Stimulated activated naive CD4-positive, alpha-beta T cell (primary cell): ENCODE measurements around the gene CINP.

ENCODE experiments used
- DNase-seq, 6 experiments: peaks; one replicate each; lab custom pipeline; 2025; lab: John Stamatoyannopoulos, UW

CINP gene

DNA sequence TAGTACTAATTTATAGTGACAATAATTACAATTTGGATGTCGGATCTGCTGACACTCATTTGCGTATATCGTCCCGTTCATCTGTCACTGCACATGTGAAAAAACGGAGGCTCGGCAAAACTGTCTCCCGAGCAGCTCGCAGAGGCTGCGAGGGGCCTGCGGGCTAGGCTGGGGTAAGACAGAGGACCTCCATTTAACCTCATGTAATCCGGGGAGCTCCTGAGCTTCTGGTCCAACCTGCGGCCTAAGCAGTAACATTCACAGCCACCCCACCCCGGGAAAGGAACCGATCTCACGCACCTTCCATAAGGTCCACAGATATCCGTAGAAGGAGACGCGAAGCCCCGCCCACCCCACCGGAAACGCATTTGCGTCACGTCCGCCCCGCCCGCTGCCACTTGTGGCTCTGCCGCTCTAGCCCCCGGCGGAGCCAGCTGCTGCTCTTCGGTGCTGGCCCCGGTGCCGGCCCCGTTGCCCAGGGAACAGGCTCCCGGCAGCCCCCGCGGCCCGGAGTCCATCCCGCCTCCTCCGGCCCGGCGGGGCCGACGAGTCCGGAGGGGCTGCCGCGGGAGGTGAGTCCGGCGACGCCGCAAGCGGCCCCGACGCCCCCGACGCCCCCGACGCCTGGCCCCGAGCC is at the start of gene CINP, which contains the start of gene TECPR2:
Gene CINP, minus strand, starts transcription at position 346 of the 637 bp plus-strand sequence. Its CDS starts 39 bp downstream, at position 307.
Gene TECPR2, plus strand, starts transcription at position 397 of the 637 bp plus-strand sequence. CDS start 13,781 bp downstream, outside the sequence.
- DNase-seq, result peak; percentile 86 to 94 (median 92)

DNA sequence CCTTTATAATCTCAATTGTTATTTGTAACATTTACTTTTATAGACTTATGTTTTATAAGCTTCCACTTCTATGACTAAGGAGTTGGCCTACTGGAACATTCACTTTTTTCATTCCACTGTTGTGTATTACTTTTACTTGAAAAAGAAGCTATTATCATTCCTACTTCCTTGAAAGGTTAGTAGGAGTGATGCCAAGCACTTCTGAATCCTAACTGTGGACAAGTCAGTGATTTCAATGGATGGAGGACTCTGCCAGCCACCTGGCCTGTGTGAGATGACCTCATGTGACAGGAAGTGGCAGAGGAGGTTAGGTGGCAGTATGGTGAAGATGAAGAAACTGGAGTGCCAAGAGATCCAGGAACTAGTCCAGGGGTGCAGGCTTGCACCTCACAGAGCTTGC is 46.0 kb upstream of the CINP start:
- no peak for DNase-seq

- DNase-seq, result no peak
Measured at GRCh38 chr14:102407258-102407657, 44.6 kb upstream of the CINP start.

- DNase-seq, result no peak
Measured at GRCh38 chr14:102403028-102403427, 40.3 kb upstream of the CINP start.

- DNase-seq, result no peak
Measured at GRCh38 chr14:102396521-102396920, 33.8 kb upstream of the CINP start.

DNA sequence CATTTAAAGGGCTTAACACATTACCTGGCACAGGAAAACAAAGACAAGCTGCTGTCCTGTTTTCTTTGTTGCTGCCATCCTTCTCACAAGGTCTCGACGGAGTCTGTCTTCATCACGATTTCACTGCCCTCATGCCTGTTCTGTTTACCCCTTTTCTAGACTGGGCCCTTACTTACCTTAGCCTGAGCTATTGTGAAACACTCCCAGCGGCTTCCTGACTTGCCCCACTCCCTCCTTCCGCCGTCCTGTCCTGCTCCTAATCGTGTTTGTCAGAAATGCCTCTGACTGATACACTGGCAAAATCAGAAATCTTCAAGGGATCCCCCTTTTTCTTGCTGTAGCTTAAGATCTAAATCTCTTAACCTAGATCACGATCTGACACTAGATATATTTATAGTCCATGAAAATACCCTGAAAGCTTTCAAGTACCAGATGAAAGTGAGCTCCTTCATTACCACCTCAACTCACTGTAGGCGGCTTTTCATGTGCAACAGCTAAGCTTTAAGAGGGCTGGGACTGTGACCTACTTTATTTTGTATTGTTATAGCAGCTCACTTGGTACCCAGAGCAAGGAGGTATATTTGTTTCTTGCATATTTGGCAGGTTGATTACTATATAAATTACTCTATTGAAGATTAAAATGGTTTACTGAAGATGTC is 32.2 kb upstream of the CINP start:
- DNase-seq, result peak in 3 of 6 experiments; percentile 4 to 47 (median 39)

DNA sequence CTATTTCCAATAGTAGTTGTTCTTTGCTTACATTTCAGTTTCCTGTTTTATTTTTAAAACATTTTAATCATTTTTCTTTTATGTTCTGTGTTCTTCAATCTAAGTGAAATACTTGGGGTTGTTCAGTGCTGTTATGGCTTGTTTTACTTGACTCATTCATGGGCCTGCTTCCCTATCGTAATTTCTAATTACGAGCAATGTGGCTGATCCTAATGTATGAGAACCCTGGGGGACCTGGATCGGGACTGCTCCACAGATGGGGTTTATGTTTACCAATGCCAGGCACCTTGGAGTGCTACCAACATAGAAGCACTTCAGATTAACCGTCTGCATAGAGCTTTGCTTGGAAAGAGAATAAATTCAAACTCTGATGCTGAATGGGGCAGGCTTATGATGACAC is 29.8 kb upstream of the CINP start:
- no peak for DNase-seq

DNA sequence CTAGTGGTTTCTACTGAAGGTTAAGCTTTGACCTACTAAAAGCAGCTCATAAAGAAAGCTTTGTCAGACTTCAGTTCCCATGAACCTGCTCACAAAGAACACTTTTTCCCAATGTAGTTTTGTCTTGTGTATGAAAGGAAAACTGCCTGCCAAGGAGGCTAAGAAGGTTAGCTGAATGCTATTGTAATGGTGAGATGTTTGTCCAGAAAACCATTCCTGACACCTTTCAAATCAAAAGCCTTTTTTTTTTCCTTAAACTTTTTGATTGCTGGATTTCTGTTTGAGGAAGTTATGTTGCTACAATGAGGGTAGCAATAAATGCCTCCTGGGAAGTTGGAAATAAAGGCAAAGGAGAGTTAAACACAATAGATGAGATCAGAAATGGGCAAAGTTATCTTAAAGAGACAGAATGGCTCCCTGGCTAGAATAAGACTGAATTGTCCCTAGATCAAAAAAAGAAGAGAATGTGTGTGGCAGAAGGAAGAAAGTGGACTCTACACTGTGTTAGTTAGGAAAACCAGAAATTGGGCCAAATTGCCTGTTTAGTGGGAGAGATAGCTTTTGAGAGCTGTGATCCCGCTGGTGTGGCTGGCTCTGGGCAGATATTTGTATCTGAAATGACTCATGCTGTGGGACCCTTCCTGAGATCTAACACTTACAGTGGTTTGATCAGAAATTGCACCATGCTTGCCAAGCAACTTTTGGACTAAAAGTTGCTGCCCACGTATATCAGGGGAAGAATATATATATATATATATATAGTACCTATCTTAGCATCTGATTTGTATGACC is 27.6 kb upstream of the CINP start:
- no peak for DNase-seq

- no peak for DNase-seq
Measured at GRCh38 chr14:102389246-102389645, 26.6 kb upstream of the CINP start.

- no peak for DNase-seq
Measured at GRCh38 chr14:102387086-102387485, 24.4 kb upstream of the CINP start.

GRCh38 chr14:102378830-102379229 is 16.1 kb upstream of the CINP start:
- DNase-seq, result no peak

DNA sequence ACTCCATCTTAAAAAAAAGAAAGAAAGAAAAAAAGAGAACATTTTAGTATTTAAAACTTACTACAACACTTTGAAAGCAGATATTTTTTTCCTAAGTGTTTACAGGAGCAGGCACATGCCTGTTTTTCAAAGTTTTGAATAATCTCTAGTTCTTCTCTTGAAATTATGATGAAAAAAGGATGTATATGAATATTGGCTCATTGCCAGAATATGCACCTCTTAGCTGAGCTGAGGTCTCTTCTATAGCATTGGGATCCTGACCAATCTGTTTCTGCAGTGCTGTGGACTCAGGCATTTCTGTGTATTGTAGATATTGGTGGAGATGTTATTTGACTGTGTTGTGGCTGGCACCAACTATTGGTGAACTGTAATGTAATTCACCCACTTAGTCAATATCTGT is 15.0 kb upstream of the CINP start:
- no peak for DNase-seq

DNA sequence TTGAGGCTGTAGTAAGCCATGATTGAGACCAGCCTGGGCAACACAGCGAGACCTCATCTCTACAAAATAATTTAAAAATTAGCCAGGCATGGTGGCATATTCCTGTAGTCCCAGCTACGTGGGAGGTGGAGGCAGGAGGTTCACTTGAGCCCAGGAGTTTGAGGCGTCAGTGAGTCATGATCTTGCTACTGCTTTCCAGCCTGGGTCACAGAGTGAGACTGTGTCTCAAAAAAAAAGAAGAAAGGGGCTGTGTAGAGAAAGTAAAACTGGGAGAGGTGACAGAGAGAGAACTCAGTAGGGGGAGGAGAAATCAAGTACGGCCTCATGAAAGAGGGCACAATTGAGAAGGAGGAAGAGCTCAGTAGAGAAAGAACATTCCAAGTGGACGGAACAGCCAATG is 12.4 kb upstream of the CINP start:
- DNase-seq, result no peak

DNA sequence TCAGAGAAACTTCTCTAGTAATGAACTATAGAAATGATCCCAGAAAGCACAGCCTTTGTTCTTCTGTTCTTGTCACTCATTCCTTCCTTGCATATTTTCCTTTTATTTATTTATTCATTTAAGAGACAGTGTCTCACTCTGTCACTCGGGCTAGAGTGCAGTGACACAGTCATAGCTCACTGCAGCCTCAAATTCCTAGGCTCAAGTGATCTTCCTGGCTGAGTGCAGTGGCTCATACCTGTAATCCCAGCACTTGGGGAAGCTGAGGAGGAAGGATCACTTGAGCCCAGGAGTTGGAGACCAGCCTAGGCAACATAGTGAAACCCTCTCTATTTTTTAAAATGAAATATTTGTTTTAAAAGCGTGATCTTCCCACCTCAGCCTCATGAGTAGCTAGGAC is 11.6 kb upstream of the CINP start:
- DNase-seq, result no peak

GRCh38 chr14:102373110-102373509 is 10.4 kb upstream of the CINP start:
- DNase-seq, result no peak

DNA sequence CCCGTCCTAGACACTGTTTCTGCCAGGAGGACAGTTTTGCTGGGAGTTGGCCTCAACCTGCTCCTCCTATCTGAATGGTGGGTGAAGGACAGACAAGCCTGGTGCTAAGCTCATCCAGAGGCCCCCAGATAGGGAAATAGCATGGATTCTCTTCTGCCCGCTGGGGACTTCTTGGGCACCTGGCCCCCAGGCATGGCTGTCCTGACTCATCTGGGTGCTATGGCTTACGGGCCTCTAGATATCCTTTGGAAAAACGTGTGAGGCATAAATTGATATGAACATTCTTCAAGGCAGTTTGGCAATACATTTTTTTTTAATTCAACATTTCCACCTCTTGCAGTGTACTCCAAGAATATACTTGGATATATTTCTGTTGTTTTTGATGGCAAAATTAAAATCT is 8.7 kb upstream of the CINP start:
- no peak for DNase-seq

GRCh38 chr14:102370305-102370809 is 7.7 kb upstream of the CINP start:
- no peak for DNase-seq

GRCh38 chr14:102363182-102363943 is 673 bp upstream of the CINP start:
- peak in 4 of 6 experiments; percentile 33 to 47 (median 39) for DNase-seq

DNA sequence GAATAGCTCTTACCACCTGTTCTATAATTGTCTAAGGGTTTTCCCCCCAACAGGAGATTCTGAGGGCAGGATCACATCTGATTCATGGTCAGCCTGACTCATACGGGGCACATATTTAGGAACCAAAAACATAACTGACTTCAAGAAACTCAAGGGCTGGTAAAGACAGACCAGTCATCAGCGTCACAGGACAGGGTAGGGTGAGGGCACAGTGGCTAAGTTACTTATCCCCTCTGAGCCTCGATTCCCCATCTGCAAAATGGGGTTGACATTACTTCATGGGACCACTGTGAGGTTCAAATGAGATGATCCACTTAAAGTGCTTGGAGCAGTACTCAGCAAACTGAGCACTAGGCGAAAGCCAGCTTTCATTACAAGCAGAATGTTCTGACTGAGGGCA is 606 bp downstream of the CINP start:
- DNase-seq, result no peak

DNA sequence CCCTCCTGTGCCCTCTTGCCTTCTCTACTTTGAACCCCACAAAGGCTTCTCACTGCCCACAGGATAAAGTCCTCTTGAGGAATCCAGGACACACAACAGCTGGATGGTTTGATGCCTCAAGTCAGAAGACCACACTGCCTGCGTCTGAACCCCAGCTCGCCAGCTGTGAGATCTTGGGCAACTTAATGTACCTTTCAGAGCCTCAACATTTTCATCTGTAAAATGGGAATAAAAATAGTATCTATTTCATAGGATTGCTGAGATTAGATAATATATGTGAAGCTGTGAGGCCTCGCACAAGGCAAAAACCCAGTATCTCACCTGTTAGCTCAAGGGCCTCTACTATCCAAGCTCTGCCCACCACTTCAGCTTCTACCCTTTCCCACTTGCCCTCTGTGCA is 2.3 kb downstream of the CINP start:
- DNase-seq, result no peak

- no peak for DNase-seq
Measured at GRCh38 chr14:102359341-102359740, 3.3 kb downstream of the CINP start.

DNA sequence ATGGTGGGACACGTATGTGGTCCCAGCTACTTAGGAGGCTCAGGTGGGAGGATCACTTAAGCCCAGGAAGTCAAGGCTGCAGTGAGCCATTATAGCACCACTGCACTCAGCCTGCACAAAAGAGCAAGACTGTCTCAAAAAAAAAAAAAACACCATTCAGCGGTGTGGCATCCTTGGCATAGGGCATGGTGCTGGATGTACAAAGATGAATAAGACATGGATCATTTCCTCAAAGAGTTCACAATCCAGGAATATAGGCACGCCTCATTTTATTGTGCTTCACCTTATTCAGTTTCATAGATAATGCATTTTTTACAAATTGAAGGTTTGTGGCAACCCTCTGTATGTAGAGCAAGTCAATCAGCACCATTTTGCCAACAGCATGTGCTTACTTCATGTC is 6.4 kb downstream of the CINP start:
- no peak for DNase-seq
